ENCODE data around the gene ITPK1.
A peak's percentile ranks its signal among the peaks of the same experiment; 100 is the strongest.

ITPK1 gene

DNA sequence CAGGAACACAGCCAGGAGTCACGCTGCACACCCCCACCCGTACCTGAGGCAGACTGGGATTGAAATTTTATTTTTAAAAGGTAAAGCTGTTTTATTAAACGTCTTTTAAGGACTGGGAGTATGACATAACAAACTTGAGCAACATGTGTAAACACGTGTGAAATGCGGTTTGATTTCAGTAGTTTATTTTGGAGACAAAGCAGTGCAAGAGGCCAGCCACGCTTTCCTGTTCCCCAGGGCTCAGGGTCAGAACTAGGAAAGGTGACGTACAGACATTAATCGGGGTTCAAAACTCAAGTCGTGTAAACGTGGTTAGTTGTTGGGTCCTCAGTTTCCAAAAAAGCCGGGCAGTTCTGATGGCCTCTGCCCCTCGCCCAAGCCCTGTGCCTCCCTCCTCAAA lies 176.0 kb downstream of the ITPK1 start:
- Histone ChIP-seq H3K27ac (peak overlapping the region in 1 of 21 experiments; percentile 62), H3K4me3 (no peak overlapping the region)

GRCh38 chr14:92938890-92939671 lies 176.6 kb downstream of the ITPK1 start:
- H3K4me3 ChIP-seq: no peak overlapping the region
- peak overlapping the region in 1 of 21 experiments; percentile 62 for H3K27ac ChIP-seq

GRCh38 chr14:92938235-92938875 lies 177.4 kb downstream of the ITPK1 start:
- Histone ChIP-seq H3K27ac (peak overlapping the region in 1 of 21 experiments; percentile 62), H3K4me3 (no peak overlapping the region)

DNA sequence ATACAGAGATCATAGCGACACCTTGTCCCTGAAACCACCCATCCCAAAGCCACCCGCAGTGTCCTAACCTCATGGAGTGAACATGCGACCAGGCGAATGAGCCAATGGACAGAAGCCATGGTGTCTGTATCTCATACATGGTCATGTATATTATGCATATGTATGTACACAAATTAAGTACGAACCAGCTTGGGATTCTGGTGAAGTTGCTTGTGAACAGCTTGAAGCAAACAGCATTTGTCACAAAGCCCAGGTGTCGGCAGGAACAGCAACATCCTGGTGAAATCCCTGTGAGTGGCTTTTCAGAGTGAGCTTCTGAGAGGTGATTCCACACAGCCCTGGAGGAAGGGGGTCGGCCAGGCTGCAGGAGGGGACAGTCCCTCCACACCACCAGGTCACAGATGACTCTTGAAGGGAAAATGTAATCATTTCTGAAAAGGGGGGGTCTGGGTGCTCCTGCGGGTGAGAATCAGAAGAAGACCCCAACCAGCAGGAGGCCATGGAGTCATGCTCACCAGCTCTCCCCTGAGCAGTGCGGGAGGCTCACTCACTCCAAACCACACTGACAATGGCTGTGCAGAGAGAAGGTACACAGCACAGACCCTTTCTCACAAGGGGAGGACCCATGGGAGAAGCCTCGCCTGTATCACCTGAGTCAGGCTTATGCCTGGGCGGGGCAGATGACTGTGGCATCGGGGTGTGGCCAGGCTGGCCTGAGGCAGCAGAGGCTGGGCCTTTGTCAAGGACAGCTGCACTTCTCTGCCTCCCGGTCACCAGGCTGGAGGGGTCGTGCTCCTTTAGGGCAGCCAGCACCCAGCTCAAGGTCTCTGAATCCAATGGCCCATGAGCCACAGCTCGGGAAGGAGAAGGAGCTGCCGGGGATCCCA lies 178.4 kb downstream of the ITPK1 start:
- Histone ChIP-seq H3K4me3 (no peak overlapping the region), H3K27ac (peak overlapping the region in 1 of 21 experiments; percentile 37)

GRCh38 chr14:92936085-92936484 lies 179.6 kb downstream of the ITPK1 start:
- no peak overlapping the region for H3K27ac ChIP-seq
- no peak overlapping the region for H3K4me3 ChIP-seq

- H3K4me3 ChIP-seq: no peak overlapping the region
- no peak overlapping the region for H3K27ac ChIP-seq
These were observed 180.3 kb downstream of the ITPK1 start for GRCh38 chr14:92935446-92935845.

GRCh38 chr14:92934196-92935085 lies 181.3 kb downstream of the ITPK1 start:
- Histone ChIP-seq H3K4me3 (no peak overlapping the region), H3K27ac (no peak overlapping the region)

DNA sequence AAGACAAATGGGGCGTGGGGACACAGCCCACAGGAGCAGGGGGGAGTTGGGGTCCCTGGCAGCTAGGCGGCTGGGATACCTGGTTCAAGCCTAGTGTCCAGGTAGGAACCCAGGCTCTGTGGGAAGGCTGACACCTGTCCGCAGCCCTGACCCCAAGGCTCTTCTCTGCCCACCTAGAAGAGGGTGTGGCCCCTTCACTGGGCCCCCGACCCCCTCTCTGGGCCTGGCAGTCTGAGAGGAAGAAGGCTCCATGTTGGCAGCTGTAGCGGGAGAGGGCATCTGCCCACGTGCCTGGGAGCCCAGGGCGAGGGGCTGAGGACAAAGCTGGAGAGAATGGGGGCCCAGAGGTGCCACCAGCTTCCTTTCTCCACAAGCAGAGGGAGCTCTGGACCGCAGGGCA lies 182.2 kb downstream of the ITPK1 start:
- Histone ChIP-seq H3K27ac (peak overlapping the region in 1 of 21 experiments; percentile 17), H3K4me3 (no peak overlapping the region)

DNA sequence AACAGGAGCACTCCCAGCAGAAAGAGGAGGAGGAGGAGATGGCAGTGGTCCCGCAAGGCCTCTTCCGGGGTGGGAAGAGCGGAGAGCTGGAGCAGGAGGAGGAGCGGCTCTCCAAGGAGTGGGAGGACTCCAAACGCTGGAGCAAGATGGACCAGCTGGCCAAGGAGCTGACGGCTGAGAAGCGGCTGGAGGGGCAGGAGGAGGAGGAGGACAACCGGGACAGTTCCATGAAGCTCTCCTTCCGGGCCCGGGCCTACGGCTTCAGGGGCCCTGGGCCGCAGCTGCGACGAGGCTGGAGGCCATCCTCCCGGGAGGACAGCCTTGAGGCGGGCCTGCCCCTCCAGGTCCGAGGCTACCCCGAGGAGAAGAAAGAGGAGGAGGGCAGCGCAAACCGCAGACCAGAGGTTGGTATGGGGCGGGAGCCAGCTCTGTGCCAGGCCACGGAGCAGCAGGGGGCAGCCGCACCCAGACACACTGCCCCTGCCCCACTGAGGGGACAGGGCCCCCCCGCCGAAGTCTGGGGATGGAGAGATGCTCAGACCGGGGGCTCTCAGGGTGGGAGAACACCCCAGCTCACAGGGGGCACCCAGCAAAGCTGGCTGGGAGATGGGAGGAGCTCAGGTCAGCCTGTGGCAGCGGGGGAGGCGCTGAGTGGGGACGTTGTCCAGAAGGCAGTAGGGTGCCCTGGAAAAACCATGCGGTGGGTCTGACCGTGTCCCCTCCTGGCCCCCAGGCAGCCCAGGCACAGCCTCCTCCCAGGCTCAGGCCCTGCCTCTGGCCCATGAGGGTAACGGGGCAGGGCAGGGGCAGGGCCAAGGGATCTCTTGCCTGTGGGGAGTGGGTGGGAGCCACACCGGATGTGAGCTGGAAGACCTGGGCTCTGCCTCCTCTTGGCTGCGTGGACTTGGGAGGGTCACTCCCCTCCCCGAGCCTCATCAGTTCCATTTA lies 183.0 kb downstream of the ITPK1 start:
- no peak overlapping the region for H3K27ac ChIP-seq
- H3K4me3 ChIP-seq: no peak overlapping the region

DNA sequence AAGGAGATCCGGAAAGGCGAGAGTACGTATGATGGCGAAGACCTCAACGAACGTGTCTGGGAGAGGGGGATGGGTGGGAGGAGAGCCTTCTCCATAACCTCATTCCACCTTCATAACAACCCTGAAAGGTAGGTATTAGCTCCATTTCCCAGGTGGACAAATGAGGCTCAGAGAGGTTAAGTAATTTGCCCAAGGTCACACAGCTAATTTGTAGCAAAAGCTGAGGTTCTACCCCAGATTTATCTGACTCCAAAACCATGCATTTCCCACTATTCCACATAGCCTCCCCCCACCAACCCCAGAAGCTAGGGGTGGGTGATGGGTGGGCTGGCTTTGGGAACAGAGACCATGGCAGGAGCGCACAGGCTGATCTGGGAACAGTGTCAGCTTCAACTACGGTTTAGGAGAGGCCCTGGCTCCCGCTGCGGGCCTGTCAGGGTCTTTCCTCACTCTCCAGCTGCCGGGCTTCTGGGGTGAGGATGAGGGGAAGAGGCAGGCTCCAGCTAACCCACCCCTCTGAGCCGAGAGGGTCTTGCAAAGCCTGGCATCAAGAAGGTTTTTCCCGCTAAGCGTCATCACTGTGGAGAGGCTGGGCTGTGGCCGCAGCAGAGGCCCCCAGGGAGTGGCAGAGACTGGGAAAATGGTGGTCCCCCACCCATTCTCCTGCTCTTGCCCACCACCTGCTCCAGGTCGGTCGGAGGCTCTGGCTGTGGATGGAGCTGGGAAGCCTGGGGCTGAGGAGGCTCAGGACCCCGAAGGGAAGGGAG lies 183.9 kb downstream of the ITPK1 start:
- Histone ChIP-seq H3K27ac (peak overlapping the region in 2 of 21 experiments; percentile 52 to 57), H3K4me3 (no peak overlapping the region)

GRCh38 chr14:92930737-92931602 lies 184.8 kb downstream of the ITPK1 start:
- no peak overlapping the region for H3K4me3 ChIP-seq
- peak overlapping the region in 2 of 21 experiments; percentile 52 to 57 for H3K27ac ChIP-seq

GRCh38 chr14:92929689-92930608 lies 185.8 kb downstream of the ITPK1 start:
- H3K27ac ChIP-seq: peak overlapping the region in 1 of 21 experiments; percentile 41
- no peak overlapping the region for H3K4me3 ChIP-seq

DNA sequence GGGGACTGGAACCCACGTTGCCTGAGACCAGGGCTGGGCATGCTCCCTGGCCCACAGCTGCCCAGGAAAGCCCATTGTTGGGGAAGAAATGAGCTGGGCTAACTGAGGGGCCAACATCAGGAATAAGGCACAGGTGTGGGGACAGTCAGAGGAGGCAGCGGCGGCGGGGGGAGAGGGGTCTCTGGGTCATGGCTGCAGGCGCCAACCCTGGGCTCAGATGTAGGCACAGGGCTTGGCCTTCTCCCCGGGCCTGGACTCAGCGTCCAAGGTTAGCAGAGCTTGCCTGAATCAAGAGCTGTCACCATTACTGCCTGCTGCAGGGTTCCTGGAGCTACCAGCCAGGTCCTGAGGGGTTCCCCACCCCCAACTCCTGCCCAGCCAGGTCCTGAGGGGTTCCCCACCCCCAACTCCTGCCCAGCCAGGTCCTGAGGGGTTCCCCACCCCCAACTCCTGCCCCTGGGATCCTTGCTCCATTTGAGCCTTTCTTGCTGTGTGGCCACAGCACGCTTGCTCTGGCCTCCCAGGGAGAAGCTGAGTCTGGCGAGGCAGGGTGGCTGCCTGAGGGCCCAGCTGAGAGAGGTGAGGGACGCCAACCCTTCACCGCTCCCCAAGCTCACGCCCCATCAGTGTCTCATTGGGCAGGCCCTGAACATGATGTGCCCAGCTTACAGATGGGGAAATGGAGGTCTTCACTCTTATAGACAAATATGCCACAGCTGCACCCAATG lies 186.6 kb downstream of the ITPK1 start:
- Histone ChIP-seq H3K4me3 (no peak overlapping the region), H3K27ac (peak overlapping the region in 1 of 21 experiments; percentile 41)

DNA sequence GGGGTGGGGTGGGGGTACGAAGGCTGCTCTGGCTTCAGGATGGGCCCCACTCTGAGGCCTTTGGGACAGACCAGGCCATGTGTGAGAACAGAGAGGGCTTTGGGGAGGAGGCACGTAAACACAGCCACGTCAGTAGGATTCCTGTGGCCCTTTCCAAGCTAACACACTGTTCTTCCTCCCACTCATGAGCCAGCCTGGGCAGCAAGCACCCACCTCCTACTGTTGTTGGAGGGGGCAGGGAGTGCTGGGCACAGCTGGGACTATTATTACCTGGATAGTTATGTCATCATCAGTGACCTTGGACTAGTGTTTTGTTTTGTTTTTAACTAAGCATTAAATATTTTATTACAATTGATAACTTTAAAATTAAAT lies 187.5 kb downstream of the ITPK1 start:
- peak overlapping the region in 1 of 21 experiments; percentile 59 for H3K27ac ChIP-seq

More for the DNA sequence above, 187.5 kb downstream of the ITPK1 start:
- H3K4me3 ChIP-seq: no peak overlapping the region

Measured in skin epidermis (tissue), 12 donors.